ENCODE results near the gene RPL31.

Gene RPL31

GRCh38 chr2:100998235-100998573, 3.9 kb upstream of the RPL31 start:
- DNase-seq: no peak

- DNase-seq: no peak
Observed at GRCh38 chr2:100999995-101000394, 2.1 kb upstream of the RPL31 start.

GRCh38 chr2:101002562-101003277, 631 bp downstream of the RPL31 start:
- DNase-seq: peak; percentile 33

GRCh38 chr2:101003278-101003775, 1.2 kb downstream of the RPL31 start:
- no peak for DNase-seq

GRCh38 chr2:101004620-101005325, 2.7 kb downstream of the RPL31 start:
- DNase-seq: no peak

GRCh38 chr2:101006065-101006715, 4.1 kb downstream of the RPL31 start:
- no peak for DNase-seq

- DNase-seq: no peak
Observed at GRCh38 chr2:101007415-101008345, 5.6 kb downstream of the RPL31 start.

- no peak for DNase-seq
Observed at GRCh38 chr2:101011152-101011551, 9.1 kb downstream of the RPL31 start.

- no peak for DNase-seq
Observed at GRCh38 chr2:101012054-101012705, 10.1 kb downstream of the RPL31 start.

- DNase-seq: peak; percentile 33
Observed at GRCh38 chr2:101012706-101013181, 10.7 kb downstream of the RPL31 start.

GRCh38 chr2:101014264-101014857, 12.3 kb downstream of the RPL31 start:
- no peak for DNase-seq

- DNase-seq: no peak
Observed at GRCh38 chr2:101017371-101017770, 15.3 kb downstream of the RPL31 start.

GRCh38 chr2:101018934-101019333, 16.8 kb downstream of the RPL31 start:
- no peak for DNase-seq

- no peak for DNase-seq
Observed at GRCh38 chr2:101022221-101022620, 20.1 kb downstream of the RPL31 start.

- DNase-seq: no peak
Observed at GRCh38 chr2:101023327-101024107, 21.4 kb downstream of the RPL31 start.

GRCh38 chr2:101025561-101025960, 23.5 kb downstream of the RPL31 start:
- no peak for DNase-seq

- peak; percentile 19 for DNase-seq
Observed at GRCh38 chr2:101026253-101026701, 24.2 kb downstream of the RPL31 start.

GRCh38 chr2:101026923-101027469, 24.9 kb downstream of the RPL31 start:
- no peak for DNase-seq

- no peak for DNase-seq
Observed at GRCh38 chr2:101027852-101028251, 25.8 kb downstream of the RPL31 start.

- no peak for DNase-seq
Observed at GRCh38 chr2:101030866-101031554, 28.9 kb downstream of the RPL31 start.

Measured in NCI-H69 (cell line).